ENCODE results near the gene ARMC9.

Gene ARMC9

GRCh38 chr2:231183851-231184250 is 14.6 kb upstream of the ARMC9 start:
- no peak for TF ChIP-seq CTCF (IDR thresholded peaks at IDR 0.05; ENCODE audit: insufficient read depth, missing control alignments)
- DNase-seq (ENCODE audit: insufficient read length, low spot score): no peak
- no peak for FAIRE-seq

DNA sequence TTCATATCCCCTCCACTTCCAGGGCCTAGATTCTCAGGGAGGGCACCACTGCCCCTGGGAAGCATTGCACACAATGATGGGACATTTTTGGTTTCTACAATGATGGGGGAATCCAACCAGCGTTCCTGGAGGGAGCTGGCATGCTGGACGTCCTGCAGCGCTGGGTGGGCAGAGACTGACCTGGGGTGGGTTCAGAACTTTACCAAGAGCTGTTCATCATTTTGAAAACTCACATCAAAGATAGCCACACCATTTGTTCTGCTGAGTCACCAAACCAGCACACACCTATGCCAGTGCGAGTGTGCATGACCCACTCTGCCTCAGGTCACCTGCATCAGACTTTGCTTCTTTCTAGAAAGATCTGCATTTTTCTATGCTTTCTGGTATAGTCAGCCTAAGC is 14.1 kb upstream of the ARMC9 start:
- DNase-seq (ENCODE audit: insufficient read length, low spot score) (no peak), FAIRE-seq (no peak)
- TF ChIP-seq CTCF (IDR thresholded peaks at IDR 0.05; ENCODE audit: insufficient read depth, missing control alignments): no peak

DNA sequence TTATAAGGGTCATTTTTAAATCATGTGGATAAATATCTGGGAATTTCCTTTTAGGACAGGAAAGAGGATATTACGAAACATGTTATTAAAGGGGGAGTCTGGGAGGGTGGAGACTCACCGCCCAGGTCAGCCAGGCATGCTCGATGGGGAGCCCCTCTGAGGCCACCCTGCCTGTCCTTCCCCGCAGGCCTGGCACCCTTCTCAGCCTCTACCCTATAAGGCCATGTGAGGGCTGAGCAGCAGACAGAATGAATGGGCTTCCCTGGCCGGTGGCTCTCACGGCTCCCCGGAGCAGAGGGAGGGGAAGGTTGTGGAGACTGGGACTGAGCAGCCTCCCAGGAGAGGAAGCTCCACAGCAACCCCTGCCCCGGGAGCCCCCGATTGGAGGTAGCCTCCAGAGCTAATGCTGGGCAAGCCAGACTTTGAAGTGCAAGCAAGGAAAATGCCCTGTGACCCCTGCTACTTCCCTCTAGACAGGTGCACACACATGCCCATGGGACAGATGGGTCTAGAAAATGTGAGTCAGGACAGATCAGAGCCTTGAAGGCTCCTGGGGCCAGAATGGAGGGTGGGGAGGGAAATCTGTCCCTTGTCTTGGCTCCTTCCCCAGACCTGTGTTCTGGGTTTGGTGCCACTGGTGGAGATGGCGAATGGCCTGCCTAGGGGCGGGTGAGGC is 13.2 kb upstream of the ARMC9 start:
- no peak for FAIRE-seq
- no peak for TF ChIP-seq CTCF (IDR thresholded peaks at IDR 0.05; ENCODE audit: insufficient read depth, missing control alignments)
- no peak for DNase-seq (ENCODE audit: insufficient read length, low spot score)

DNA sequence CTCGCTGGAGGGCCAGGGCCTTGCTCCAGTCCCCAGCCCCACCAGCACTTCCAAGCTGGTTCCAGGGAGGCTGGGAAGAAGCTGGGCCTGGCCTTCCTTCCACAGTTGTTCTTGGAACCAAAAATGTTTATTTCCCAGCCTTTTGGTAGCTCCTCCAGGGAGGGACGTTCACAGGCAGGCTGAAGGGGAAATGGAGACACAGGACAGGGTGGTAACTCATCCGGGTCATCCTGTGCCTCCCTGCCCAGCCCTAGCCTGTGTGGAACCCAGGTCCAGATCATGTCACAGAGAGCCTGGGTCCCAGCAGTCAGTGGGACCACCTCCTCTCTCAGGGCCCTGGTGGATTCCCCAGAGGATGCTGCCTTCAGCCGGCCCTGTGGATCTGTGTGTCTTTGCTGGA is 12.5 kb upstream of the ARMC9 start:
- TF ChIP-seq CTCF (IDR thresholded peaks at IDR 0.05; ENCODE audit: insufficient read depth, missing control alignments): no peak
- FAIRE-seq (no peak), DNase-seq (ENCODE audit: insufficient read length, low spot score) (no peak)

DNA sequence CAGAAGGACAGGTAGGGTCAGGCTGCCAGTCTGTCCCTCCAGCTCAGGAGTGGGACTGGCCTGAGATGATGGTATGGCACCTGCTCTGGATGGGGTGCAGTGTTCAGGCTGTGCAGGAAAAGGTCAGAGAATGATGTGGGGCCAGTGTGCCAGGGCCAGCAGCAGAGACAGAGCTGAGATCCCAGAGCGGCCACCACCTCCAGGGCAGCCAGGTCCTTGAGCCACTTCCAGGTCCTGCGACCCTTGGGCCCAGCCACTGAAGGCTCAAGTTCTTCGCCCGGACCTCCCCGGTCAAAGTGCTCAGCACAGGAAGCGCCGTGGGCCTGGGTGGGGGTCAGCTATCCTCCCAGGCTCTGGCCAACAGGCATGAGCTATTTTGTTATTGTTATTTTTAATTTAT is 12.1 kb upstream of the ARMC9 start:
- FAIRE-seq (no peak), DNase-seq (ENCODE audit: insufficient read length, low spot score) (no peak)
- no peak for TF ChIP-seq CTCF (IDR thresholded peaks at IDR 0.05; ENCODE audit: insufficient read depth, missing control alignments)

GRCh38 chr2:231187736-231188505 is 10.5 kb upstream of the ARMC9 start:
- no peak for DNase-seq (ENCODE audit: insufficient read length, low spot score)
- no peak for FAIRE-seq
- TF ChIP-seq CTCF (IDR thresholded peaks at IDR 0.05; ENCODE audit: insufficient read depth, missing control alignments): no peak

All from D721Med (cell line).